Left kidney (tissue), 2 donors: ENCODE measurements around the gene FBXO8. TPM values are rescaled to one million over a fixed set of nuclear protein-coding genes. Genes with fewer than 3 reads are reported as not detected.

Source experiments
- DNase-seq: peaks from one replicate; pipeline ENCODE4 v3.0.0-alpha.2; 2013
- polyA plus RNA-seq: library from polyadenylated mRNA; unstranded; fragments of 120-200 nt; gene quantifications from one replicate; pipeline ENCODE4 v1.2.1, GENCODE V29; 2013; ENCODE audit not compliant: insufficient read length

Gene FBXO8
- polyA plus RNA-seq, 1 donor, result 33.0 TPM

DNA sequence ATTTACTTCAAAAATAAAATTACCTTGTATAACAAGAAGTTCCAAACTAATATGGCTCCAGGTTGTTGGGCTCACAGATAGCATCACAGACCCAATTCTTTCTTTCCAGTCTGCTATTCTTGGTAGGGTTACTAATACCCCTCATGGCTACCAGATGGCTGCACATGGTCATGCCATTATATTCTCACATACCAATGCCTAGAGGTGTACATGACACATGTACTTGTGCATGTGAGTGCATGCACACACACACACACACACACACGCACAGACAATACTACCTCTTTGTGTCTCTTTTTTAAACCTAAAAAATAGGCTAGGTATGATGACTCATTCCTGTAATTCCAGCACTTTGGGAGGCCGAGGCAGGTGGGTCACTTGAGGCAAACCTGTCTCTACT lies 31.1 kb downstream of the FBXO8 start:
- no peak for DNase-seq

DNA sequence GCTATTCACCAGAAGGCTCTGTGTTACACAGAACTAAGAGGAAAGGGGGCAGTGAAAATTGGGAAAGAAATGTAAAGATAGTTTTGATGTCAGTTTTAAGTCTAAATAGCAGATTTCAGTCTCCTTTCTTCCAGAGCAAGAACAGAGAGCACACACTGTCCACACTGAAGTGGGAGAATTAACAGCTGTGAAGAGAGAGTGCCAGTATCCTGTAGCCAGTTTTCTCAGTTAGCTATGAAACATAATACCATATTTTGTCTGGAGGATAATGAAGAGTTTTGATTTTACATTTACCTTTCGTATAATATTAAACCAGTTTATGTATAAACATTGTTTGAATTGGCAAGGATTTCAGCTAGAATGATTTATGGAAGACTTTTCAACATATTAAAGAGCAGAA lies 35.1 kb downstream of the FBXO8 start:
- no peak for DNase-seq

DNA sequence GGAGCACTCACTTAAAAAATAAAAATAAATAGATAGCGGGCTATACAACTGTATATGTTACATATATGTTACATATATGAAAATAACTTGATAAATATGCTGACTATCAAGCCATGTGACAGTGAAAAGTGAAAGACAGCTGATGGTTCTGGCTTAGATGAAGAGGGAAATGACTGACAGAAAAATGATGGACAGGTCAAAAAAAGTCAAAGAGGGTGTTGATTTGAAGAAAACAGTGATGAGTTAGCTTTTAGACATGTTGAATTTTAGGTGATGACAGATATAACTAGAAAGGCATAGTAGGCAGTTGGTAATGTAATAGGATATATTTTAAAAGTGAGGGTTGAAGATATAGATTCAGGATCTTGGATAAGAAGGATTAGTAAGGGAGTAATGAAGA lies 37.8 kb downstream of the FBXO8 start:
- no peak for DNase-seq

DNA sequence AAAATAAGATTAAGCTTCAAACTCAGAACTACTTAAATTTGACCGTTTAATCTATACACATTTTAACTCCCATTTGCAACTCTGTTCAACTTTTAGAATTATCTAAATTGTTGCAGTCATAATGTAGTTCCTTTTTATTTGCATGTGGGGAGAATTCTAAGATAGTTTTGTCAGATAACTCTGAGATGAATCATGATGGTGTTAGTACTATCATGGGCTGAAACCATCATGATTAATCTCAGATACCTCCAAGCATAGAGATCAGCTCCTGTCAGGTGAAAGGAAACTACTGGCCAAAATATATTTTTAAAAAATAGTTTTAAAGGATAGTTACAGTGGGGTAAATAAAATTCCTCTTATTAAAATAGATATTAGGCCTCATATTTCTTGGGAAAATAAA lies 39.0 kb downstream of the FBXO8 start:
- no peak for DNase-seq

DNA sequence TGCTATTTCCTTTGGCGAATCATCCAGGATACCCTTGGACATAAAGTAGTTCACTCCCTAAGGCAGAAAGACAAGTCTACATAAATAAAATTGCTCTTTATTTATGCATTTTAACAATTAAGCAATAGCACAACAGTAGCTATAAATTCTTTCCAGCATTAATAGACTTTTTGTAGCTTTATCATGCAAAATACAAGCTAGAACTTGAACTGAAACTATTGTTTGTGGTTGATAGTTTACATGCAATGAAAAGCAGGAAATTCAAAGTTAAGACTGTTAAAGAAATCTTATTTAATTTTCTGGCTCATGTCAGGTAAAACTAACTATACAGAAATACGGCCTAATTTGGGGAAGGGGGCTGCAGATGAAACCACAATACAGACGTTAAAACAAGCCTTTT lies 42.3 kb downstream of the FBXO8 start:
- no peak for DNase-seq

DNA sequence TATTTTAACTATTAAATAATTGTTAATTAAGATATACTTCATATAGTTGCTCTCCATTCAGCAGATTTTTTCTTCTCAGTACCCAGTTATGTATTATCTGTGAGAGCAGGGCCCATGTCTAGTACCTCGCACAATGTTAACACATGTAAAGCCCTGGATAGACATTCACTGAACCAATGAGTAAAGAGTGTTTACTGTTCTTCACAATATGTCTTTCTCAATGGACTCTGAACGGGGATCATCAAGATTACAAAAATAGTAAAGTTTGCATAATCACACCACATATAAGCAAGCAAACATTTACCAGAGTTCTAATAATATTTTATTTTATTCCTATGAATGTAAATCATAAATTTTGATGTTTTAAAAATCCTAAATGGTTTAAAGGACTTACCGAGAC lies 47.1 kb downstream of the FBXO8 start:
- no peak for DNase-seq

DNA sequence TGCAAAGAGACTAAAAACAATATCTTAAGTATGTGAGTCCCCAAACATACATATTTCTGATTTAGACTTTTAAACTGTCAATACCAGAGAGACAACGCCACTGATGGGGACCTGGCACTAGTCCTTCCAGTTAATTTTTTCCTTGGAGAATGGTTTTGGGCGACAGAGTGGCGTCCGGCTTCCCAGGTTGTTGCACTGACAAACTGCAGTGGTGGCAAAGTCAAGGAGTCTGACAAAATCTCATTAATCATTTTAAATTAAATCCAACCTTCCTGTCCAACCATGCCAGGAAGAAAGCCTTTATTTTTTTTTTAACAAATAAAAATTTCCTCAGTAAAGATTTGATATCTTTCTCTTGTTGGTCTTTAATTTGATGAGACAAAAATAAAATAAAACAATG lies 52.8 kb downstream of the FBXO8 start:
- DNase-seq, result no peak

DNA sequence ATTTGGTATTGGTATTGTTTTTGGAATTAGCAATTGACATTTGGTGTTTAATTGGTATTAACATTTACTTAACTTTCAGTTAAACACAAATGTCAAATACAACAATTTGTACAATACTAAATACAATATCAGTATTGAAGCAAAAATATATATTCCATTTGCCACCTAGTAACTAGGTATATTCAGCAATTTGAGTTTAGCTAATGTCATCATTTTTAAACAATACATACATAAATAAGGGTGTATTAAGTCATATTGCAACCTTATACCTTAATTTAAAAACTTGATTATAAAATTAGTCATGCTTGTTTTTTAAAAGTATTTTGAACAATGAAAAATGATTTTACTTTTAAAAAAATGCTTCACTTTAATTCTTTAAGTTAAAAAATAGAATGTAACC lies 53.3 kb downstream of the FBXO8 start:
- no peak for DNase-seq

DNA sequence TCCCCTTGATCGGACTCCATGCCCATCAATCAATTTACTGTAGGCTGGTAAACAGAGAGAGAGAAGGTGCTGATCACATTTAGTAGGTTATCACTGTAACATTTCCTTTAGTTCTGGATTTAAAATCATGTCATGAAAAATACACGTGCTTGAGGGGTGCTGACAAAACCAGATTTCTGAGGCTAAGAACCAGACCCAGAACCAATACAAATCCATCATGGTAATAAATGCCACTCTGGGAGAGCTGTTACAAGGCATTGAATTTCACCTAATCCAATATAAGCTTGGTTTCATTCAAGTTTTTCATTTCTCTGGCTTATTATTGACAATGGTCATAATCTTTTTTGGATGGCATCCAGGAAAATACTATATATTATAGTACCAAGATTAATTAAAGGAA lies 54.5 kb downstream of the FBXO8 start:
- DNase-seq, result no peak

DNA sequence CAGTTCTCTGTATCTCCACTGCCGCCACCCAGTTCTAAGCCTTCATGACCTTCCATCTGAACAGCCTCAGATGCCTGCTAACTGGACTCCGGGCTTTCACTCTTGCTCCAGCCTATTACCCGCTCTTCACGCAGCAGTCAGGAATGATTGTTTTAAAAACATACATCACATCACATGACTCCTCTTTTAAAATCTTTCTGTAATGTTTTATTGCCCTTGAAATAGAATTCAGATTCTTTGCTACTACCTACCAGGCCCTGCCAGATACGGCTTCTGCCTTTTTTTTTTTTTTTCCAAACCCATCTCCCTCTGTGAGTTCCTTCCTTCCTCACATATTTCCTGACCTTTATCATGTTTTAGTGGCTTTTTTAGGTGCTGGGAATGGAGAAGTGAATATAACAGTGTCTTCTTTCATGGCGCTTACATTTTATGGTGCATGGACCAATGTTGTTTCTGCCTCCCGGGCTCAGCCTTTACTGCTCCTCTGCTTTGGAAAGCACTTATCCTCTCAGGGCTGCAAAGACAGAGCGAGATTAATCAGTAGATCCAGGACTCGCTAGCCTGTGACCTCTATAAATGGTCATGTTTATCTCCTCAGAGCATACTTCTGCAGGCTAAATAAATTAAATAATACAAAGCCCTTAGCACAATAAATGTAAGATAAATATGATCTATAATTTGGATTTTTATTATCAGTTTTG lies 58.0 kb downstream of the FBXO8 start:
- no peak for DNase-seq

DNA sequence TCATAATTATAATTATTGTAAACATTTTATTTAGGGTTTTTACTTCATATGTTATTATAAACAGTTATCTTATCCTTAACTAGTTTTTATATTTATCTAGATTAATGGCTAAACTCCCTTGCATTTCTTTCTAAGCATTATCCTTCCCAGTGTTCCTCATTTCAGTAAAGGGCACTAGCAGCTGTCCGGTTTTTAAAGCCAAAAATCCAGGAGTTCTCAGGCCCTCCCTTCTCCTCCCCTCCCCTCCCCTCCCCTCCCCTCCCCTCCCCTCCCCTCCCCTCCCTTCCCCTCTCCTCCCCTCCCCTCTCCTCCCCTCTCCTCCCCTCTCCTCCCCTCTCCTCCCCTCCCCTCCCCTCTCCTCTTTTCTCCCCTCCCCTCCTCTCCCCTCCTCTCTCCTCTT lies 58.9 kb downstream of the FBXO8 start:
- no peak for DNase-seq

DNA sequence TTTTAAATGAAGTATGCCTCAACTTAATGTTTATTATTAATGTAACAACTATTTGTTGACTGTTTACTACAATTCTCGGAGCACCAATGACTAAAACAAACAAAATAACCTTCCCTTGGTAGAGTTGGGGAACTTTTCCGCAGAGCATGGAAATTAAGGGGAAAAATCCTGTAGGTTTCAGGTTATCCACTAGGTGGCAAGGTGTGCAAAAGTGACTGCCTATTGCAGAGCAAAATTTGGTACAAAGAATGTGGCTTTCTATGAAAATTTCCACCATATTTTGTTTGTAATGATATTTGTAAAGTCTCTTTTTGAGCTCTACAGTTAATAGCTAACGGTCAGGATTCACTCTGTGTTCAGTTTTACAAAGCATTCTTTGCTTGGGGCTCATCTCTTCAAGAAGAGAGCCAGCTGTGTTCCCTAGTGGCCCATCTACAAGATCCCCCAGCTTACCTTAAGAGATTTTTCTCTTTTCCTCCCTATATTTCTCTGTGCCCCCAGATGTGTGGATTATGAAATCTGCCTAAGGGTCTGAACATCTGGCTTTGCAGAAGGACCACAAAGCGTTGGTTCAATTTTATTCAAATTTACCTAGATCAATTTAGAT lies 61.1 kb downstream of the FBXO8 start:
- no peak for DNase-seq

DNA sequence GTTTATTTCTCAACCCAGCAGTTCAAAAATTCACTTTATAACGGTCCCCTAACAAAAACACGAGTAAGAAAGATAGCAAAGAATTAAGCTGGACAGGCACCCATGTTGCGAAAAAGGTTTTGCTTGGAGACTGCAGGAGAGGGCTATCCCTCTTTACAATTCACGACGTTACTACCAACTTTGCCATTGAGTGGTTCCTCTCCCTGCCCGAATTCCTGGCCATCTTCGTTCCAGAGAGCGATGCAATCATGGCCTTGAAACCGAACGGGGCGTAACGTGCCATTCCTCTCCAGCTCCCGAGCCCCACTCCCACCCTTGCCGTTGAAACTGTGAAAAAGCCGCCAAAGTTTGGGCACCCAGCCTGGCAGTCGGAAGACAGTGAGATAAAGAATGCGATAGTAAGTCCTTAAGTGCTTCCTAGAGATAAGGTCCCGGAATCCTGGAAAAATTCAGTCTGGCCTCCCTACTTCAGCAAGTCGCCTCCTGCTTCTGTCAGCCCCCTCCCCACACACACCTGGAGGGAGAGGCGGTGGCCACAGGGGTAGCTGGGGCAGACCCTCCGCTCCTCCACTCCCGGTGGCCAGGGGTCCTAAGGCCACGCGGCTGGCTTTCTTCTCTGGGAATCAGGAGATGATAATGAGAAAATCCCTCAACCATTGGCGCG lies 65.2 kb downstream of the FBXO8 start:
- no peak for DNase-seq

DNA sequence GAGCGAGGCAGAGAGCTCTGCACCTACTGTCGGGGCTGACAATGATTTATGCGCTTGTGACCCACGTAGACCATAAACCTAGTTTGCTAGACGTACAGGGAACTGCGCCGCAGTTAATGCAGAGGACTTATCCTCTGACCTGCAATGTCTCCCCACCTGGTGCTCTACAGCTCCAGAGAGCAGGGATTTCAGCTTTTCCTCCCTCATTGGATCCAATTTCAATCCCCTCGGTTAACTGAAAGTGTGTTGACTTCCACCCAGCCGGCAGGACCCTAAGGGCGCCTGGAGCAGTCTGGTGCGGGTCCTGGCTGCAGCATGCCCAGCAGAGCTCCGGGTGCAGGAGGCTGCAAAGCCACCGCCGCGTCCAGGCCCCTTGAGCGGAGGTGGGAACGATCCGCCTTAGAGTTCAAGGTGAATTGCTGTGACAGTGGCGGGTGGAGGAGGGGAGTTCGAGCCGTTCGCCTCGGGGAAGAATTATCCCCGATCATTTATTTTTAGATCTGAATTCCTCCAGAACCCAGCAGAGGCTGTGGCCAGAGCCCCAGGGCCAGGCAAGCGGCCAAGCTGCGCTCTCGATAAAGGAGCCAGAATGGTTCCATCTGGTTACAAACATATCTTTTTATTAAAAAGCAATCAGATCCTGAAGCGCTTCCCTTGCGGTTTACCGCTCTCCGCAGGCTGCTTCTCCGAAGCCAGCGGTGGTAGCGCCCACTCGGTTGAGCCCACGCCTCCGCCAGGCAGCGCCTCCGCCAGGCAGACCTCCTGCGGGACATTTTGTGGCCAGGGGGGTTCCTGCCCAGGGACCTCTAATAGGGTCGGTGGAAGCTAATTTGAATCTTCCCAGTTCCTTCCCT lies 66.0 kb downstream of the FBXO8 start:
- no peak for DNase-seq

DNA sequence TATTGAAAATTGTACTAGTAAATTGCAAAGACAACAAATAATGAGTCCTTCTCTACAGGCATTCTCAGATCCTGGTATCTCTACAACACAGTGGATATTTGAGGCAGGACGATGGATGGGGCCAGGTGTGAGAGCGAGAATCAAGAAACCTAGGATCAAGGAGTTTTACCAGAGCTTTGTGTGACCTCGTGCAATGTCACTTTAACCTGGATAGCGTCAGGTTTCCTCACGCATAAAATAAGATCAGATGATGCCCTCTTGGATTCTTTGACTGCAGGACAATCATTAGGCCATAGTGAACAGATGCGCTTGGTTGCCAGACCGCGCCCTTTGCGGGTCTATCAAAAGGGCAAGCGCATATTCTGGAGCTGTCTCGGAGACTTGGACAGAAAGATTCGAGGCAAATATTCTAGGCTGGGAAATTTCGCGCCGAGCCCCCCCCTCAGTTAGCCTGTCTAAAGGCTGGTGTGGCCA lies 66.6 kb downstream of the FBXO8 start:
- no peak for DNase-seq

DNA sequence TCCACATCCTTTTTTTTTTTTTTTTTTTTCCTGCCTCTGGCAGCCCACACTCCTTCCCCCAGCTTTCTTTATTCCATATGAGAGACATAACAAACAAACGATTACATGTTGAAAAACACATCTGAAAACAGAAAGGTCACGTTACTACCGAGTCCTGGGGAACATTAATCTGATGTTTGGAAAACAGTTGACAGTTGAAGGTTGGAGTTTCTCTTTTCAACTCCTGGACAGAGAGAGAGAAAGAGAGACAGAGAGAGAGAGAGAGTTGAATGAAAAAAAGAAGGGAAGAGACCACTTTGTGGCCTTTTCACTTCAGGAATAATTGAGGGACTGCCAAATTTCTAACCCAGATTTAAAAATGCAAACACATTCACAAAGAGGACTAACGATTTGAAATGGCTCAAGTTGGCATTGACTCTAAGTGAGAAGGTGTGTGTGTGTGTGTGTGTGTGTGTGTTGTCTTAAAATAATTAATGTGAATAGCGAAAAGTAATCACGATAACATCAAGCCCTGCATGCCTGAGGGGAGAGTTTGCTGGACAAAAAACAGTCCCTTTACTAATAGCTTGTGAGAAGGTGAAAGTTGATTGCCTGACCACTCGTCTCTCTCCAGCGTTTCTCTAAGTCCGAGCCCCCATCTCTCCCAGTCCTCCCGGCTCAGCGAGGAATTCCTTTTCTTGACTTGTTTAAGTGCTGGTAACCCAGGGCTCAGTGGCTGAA lies 67.3 kb downstream of the FBXO8 start:
- no peak for DNase-seq

DNA sequence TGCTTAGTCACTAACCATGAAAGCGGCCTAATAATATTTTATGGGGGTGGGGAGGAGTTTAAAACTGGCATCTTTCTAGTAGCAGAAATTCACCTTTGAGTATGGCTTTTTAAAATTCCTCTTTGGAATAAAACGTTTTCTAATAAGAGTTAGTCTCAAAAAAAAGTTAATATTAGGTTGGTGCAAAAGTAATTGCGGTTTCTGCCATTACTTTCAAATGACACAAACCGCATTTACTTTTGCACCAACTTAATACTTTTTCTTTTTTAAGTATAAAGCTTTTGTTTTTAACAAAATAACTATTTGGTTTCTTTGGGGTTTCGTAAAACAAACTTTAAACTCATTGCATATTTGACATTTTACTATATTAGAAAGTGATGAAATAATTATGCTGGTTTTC lies 68.4 kb downstream of the FBXO8 start:
- no peak for DNase-seq

DNA sequence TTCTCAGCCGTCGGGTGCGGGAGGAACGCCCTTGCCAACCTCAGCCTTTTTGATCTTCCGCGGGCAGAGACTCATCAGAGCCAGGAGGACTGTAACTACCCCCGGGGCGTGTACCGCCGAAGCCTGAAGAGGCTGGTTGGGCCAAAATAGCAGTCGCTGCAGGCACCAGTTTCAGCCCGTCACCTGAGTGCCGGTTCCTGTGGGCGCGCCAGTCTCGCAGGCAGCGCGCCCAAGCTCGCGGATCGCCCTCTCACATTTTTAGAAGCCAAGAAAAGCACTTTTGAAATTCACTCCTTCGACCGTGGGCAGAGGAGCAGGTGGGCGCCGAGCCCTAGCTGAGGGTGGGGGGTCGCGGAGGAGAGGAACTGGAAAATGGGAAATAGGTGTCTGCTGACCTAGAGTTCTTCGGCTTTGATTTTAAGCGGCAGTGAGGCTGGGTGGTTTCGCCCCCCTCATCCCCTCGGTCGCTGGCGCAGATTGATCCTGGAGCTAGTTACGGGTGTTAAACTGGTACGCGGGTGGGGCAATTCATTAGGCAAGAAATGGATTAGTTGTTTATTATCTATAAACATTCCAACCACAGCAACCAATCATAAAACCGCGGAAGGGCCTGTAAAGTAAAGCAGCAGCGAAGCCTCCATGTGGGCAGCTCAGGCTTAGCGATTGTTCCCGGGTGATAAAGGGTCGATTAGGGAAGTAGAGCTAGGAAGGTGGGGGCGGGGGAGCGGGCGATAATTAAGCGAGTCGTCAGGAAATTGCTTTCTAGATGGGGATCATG lies 69.2 kb downstream of the FBXO8 start:
- DNase-seq, result no peak

DNA sequence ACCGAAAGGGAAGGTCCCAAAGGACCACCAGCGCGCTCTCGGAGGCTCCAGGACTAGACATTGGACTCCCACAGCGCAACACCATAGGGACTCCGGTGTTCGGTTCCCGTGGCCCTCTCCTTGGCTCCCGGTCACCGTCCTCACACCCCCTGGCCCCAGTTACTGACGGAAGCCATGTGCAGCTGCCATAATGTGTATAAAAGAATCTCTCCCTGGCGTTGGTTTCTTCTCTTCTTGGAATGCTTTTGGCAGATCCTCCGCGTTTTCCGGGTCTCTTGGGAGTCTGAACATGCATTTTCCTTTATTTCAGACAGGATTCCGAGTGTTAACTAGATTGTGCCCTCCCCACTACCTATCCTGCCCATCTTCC lies 69.8 kb downstream of the FBXO8 start:
- no peak for DNase-seq

DNA sequence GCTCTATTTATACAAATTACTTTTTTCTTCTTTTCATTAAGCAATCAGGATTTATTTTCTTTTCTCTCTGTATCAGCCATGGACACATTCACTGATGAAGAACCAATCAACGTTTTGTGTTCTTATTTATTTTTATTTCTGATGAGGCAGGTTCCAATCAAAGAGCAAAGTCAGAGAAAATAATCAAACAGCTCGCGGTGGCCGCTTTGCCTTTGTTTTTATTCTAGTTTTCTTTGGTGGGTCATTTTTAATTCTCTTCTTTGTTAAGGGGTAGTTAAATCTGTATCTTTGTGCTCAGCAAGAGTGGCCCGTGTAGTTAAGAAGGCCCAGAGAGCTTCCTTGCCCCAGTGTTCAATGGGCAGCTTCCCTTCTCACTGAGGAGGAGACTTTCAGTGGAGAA lies 71.4 kb downstream of the FBXO8 start:
- no peak for DNase-seq

DNA sequence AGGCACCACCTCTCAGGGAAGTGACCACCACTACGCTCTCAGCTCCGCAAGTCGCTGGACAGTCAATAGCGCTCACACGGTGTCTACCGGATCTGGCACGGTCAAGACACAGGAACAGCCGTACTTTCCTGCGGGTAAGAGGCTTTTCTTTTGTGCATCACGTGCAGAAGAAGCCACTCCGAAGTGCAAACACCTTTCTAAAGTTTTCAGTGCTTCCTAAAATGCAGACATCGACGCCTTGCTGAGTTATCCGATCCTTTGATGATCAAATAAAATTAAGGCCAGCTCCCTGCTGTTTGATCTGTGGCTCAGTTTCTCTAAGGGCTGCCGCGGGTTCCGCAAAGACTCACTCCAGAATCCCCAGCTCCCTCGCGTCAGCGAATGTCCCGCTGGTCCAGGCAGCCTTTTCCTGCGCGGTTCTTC lies 71.8 kb downstream of the FBXO8 start:
- no peak for DNase-seq
